A549 (cell line): ENCODE results near the gene STARD13. TPM values are rescaled to one million over a fixed set of nuclear protein-coding genes. Genes with fewer than 3 reads are reported as not detected.

Source experiments
- ATAC-seq, 2 experiments: fragments of 200-7000 bp in 1 of 2; fragments of >200 bp in 1 of 2; cut with Nextera tagmentation in 1 of 2; cut with Tn5 transposase in 1 of 2; 3 replicates each; pipeline versions ENCODE4 v1.8.0 to v1.9.1; 2018 to 2020; ENCODE audit warnings: mild to moderate bottlenecking in 1 of 2, moderate library complexity in 1 of 2
- CTCF ChIA-PET: fragments of 300-600 bp; sonication (Branson Sonifier 250); formaldehyde crosslinking; extraction: SDS; loops from one replicate; lab custom pipeline; 2021; ENCODE audit warnings: antibody characterized with exemption, inconsistent platforms; lab: Yijun Ruan, JAX
- POLR2A ChIA-PET: fragments of 350-600 bp; formaldehyde crosslinking; extraction: SDS; loops from one replicate; lab custom pipeline; 2021; ENCODE audit warnings: antibody characterized with exemption, inconsistent platforms; lab: Yijun Ruan, JAX
- DNase-seq, 2 experiments: peaks; one replicate each; pipeline versions ENCODE4 v3.0.0 to v3.0.0-alpha.2; 2011 to 2016; ENCODE audit warnings: low read depth in 1 of 2, low spot score in 1 of 2
- FAIRE-seq: peaks from 2 replicates; lab custom pipeline; 2011; peaks lifted over from hg19 to GRCh38; lab: Jason Lieb, UNC
- H3K27ac ChIP-seq, 2 experiments: fragments of >200 bp; sonication (Bioruptor Twin); formaldehyde crosslinking; 3 replicates each; pipeline ENCODE4 v1.5.1; 2016 to 2017
- H3K4me1 ChIP-seq: fragments of >200 bp; sonication (Bioruptor Twin); formaldehyde crosslinking; 3 replicates; pipeline ENCODE4 v1.6.1; 2016
- H3K4me2 ChIP-seq: fragments of >200 bp; sonication (Bioruptor Twin); formaldehyde crosslinking; 3 replicates; pipeline ENCODE4 v1.6.1; 2016
- H3K4me3 ChIP-seq: fragments of >200 bp; sonication (Bioruptor Twin); formaldehyde crosslinking; 3 replicates; pipeline ENCODE4 v1.5.1; 2016
- H3K9me3 ChIP-seq: fragments of >200 bp; sonication (Bioruptor Twin); formaldehyde crosslinking; 3 replicates; pipeline ENCODE4 v1.6.1; 2016
- ATOH8 ChIP-seq: fragments of 250-450 bp; sonication (Bioruptor Pico); IDR thresholded peaks from 2 replicates; pipeline ENCODE4 v1.5.0; 2020; ENCODE audit warnings: low read depth, mild to moderate bottlenecking, moderate library complexity
- CBX2 ChIP-seq: fragments of 200-600 bp; sonication (generic); IDR thresholded peaks from 2 replicates; pipeline ENCODE4 v1.6.1; 2016; ENCODE audit warnings: low read depth, mild to moderate bottlenecking, borderline replicate concordance
- CBX8 ChIP-seq: fragments of 200-600 bp; sonication (generic); IDR thresholded peaks from 2 replicates; pipeline ENCODE4 v1.6.1; 2016
- CEBPB ChIP-seq, 2 experiments: fragments of >200 bp in 1 of 2; sonication (Bioruptor Twin) in 1 of 2; formaldehyde crosslinking in 1 of 2; IDR thresholded peaks; 2 replicates each; pipeline ENCODE4 v1.6.1; 2012 to 2016
- CHD2 ChIP-seq: fragments of 150-350 bp; IDR thresholded peaks from 2 replicates; pipeline ENCODE4 v1.6.1; 2014; ENCODE audit warnings: low read length; ENCODE audit not compliant: partially characterized antibody
- EHF ChIP-seq: fragments of 250-450 bp; sonication (Bioruptor Pico); IDR thresholded peaks from 2 replicates; pipeline ENCODE4 v1.5.0; 2020; ENCODE audit warnings: mild to moderate bottlenecking
- EHMT2 ChIP-seq: fragments of 200-600 bp; sonication (generic); IDR thresholded peaks from 2 replicates; pipeline ENCODE4 v1.6.1; 2016; ENCODE audit warnings: antibody characterized with exemption, low read depth, mild to moderate bottlenecking, moderate library complexity
- HEYL ChIP-seq: fragments of 250-450 bp; sonication (Bioruptor Pico); IDR thresholded peaks from 2 replicates; pipeline ENCODE4 v1.8.0; 2021; ENCODE audit warnings: mild to moderate bottlenecking, moderate library complexity
- HOXB5 ChIP-seq: fragments of 250-450 bp; sonication (Bioruptor Pico); IDR thresholded peaks from 2 replicates; pipeline ENCODE4 v1.5.0; 2020; ENCODE audit warnings: mild to moderate bottlenecking, moderate library complexity
- KDM5A ChIP-seq: fragments of 200-600 bp; sonication (generic); IDR thresholded peaks from 2 replicates; pipeline ENCODE4 v1.6.1; 2016; ENCODE audit warnings: antibody characterized with exemption, mild to moderate bottlenecking
- MAZ ChIP-seq: fragments of 150-350 bp; IDR thresholded peaks from 2 replicates; pipeline ENCODE4 v1.6.1; 2014; ENCODE audit warnings: antibody characterized with exemption, low read depth, low read length, borderline replicate concordance
- MYC ChIP-seq: IDR thresholded peaks from 2 replicates; pipeline ENCODE4 v1.6.1; 2012; ENCODE audit warnings: mild to moderate bottlenecking, inconsistent platforms, low read length, improper control_type of control experiment, borderline replicate concordance
- NFE2L2 ChIP-seq: fragments of 150-350 bp; conservative IDR thresholded peaks from 2 replicates; pipeline ENCODE4 v1.6.1; 2014; ENCODE audit warnings: low read length
- NPAS2 ChIP-seq: fragments of 250-450 bp; sonication (Bioruptor Pico); IDR thresholded peaks from 2 replicates; pipeline ENCODE4 v1.8.0; 2022; ENCODE audit warnings: mild to moderate bottlenecking, moderate library complexity, borderline replicate concordance
- NR3C1 ChIP-seq: fragments of >200 bp; sonication (Bioruptor Twin); formaldehyde crosslinking; IDR thresholded peaks from 3 replicates; pipeline ENCODE4 v1.6.1; 2017
- PBX3 ChIP-seq: IDR thresholded peaks from 2 replicates; pipeline ENCODE4 v1.6.1; 2012
- RAD21 ChIP-seq, 2 experiments: fragments of >200 bp in 1 of 2; sonication (Bioruptor Twin) in 1 of 2; formaldehyde crosslinking in 1 of 2; IDR thresholded peaks in 1 of 2; conservative IDR thresholded peaks in 1 of 2; 2 replicates in 1 of 2; 3 replicates in 1 of 2; pipeline ENCODE4 v1.6.1; 2012 to 2018; ENCODE audit warnings: inconsistent platforms in 1 of 2
- RCOR1 ChIP-seq: fragments of 150-350 bp; IDR thresholded peaks from 2 replicates; pipeline ENCODE4 v1.6.1; 2014; ENCODE audit warnings: antibody characterized with exemption, low read length, low read depth
- RFX5 ChIP-seq: fragments of 450-650 bp; IDR thresholded peaks from 2 replicates; pipeline ENCODE4 v1.7.1; 2014; ENCODE audit warnings: antibody characterized with exemption, mild to moderate bottlenecking, moderate library complexity
- RNF2 ChIP-seq: fragments of 200-600 bp; sonication (generic); IDR thresholded peaks from 2 replicates; pipeline ENCODE4 v1.6.1; 2016; ENCODE audit warnings: low read depth, mild to moderate bottlenecking, antibody characterized with exemption, moderate library complexity, borderline replicate concordance
- SMC3 ChIP-seq: fragments of >200 bp; sonication (Bioruptor Twin); formaldehyde crosslinking; IDR thresholded peaks from 3 replicates; pipeline ENCODE4 v1.6.1; 2018; ENCODE audit warnings: inconsistent platforms
- ZFP36 ChIP-seq: fragments of 450-650 bp; IDR thresholded peaks from 2 replicates; pipeline ENCODE4 v1.6.1; 2014; ENCODE audit warnings: borderline replicate concordance; ENCODE audit not compliant: partially characterized antibody
- ZSCAN20 ChIP-seq: fragments of 250-450 bp; sonication (Bioruptor Pico); IDR thresholded peaks from 2 replicates; pipeline ENCODE4 v1.8.0; 2022; ENCODE audit warnings: mild to moderate bottlenecking, moderate library complexity
- WGBS: methylation state at CpG from one replicate; pipeline ENCODE4 v1.1.6; 2017; ENCODE audit errors: missing lambda C conversion rate; 5-methylcytosine and 5-hydroxymethylcytosine counted together
- polyA plus RNA-seq, 4 experiments: library from polyadenylated mRNA; depleted of rRNA in 3 of 4; stranded (reverse); fragments of >200 nt; fragmentation: RNase III in 1 of 4; extraction: RNeasy Plus Mini Kit Qiagen cat#74134 plus additional on column Dnase treatment in 1 of 4; gene quantifications; 2 replicates in 3 of 4; 3 replicates in 1 of 4; pipeline ENCODE4 v1.2.3, GENCODE V29; 2011 to 2017

Gene STARD13
- polyA plus RNA-seq, 2 of the 4 experiments (the other 2 are of a cell fraction): 2.4 to 2.8 TPM

- TF ChIP-seq RAD21 (conservative IDR thresholded peaks at IDR 0.05 in 1 of 2, IDR thresholded peaks at IDR 0.05 in 1 of 2) (no peak), NPAS2 (no peak), CHD2 (no peak), HOXB5 (no peak), HEYL (CRISPR knock-in tag) (no peak), RNF2 (no peak), MYC (no peak), CBX2 (no peak), RCOR1 (no peak), PBX3 (no peak)
These were observed 50.5 kb downstream of the STARD13 start (continued) for GRCh38 chr13:33235078-33235477.

GRCh38 chr13:33233547-33233946 lies 52.0 kb downstream of the STARD13 start:
- no peak for ATAC-seq
- FAIRE-seq: no peak
- no peak for DNase-seq
- Histone ChIP-seq H3K4me3 (no peak overlapping the region), H3K4me2 (no peak overlapping the region), H3K27ac (no peak overlapping the region), H3K9me3 (no peaks in the 10 kb centered on the region), H3K4me1 (peaks cover 39% of the 10 kb centered on the region)
- 71% methylated on average over 1 of the region's 5 CpGs for WGBS
- TF ChIP-seq NFE2L2 (no peak), NR3C1 (no peak), EHMT2 (no peak), RCOR1 (no peak), EHF (no peak)
- ChIA-PET CTCF (no interaction called here), POLR2A (no interaction called here)

GRCh38 chr13:33232883-33233282 lies 52.7 kb downstream of the STARD13 start:
- POLR2A ChIA-PET: no interaction called here
- no peak for FAIRE-seq
- TF ChIP-seq MAZ (no peak), SMC3 (no peak), CHD2 (no peak), CBX8 (no peak), RFX5 (no peak), ZSCAN20 (CRISPR knock-in tag) (no peak), CEBPB (IDR thresholded peaks at IDR 0.05) (no peak), ATOH8 (CRISPR knock-in tag) (no peak), ZFP36 (no peak), HOXB5 (no peak), KDM5A (no peak)
- TF ChIP-seq, all 56 proteins: peak for 0
- H3K4me1 ChIP-seq: peaks cover 39% of the 10 kb centered on the region
- 96% methylated on average over 2 of the region's 2 CpGs for WGBS
- no peak overlapping the region for H3K4me2 ChIP-seq
- H3K9me3 ChIP-seq: no peaks in the 10 kb centered on the region
- no peak overlapping the region for H3K4me3 ChIP-seq
- DNase-seq (no peak), ATAC-seq (no peak)
- CTCF ChIA-PET: no interaction called here
- H3K27ac ChIP-seq: no peak overlapping the region
